K562 (cell line): ENCODE data around the gene CELA1. TPM values are rescaled to one million over a fixed set of nuclear protein-coding genes. Genes with fewer than 3 reads are reported as not detected.
A peak's percentile ranks its signal among the peaks of the same experiment; 100 is the strongest.

ENCODE experiments used
- BMI1 ChIP-seq: fragments of 150-350 bp; IDR thresholded peaks from 2 replicates; pipeline ENCODE4 v1.6.1; 2014; ENCODE audit warnings: low read length
- CBFA2T3 ChIP-seq: fragments of 450-650 bp; IDR thresholded peaks from 2 replicates; pipeline ENCODE4 v1.6.1; 2017
- CBX8 ChIP-seq: fragments of 200-600 bp; sonication (generic); IDR thresholded peaks from 2 replicates; pipeline ENCODE4 v1.6.1; 2012; ENCODE audit warnings: borderline replicate concordance, mixed run types, low read depth, mild to moderate bottlenecking, moderate library complexity, mixed read lengths, low read length, control low read depth, inconsistent platforms; ENCODE audit not compliant: poor library complexity, severe bottlenecking; ENCODE audit errors: extremely low read depth
- CREB3L1 ChIP-seq: fragments of 450-650 bp; IDR thresholded peaks from 2 replicates; pipeline ENCODE4 v1.6.1; 2014; ENCODE audit warnings: low read depth, mild to moderate bottlenecking, moderate library complexity, borderline replicate concordance
- CREB5 ChIP-seq: fragments of 250-450 bp; sonication (Bioruptor Pico); IDR thresholded peaks from 2 replicates; pipeline ENCODE4 v1.5.0; 2020; ENCODE audit warnings: mild to moderate bottlenecking
- EP300 ChIP-seq: IDR thresholded peaks from 2 replicates; pipeline ENCODE4 v1.6.1; 2012; ENCODE audit warnings: low read length, improper control_type of control experiment
- ERF ChIP-seq: fragments of 450-650 bp; formaldehyde crosslinking; IDR thresholded peaks from 2 replicates; pipeline ENCODE4 v1.4.0; 2020; ENCODE audit warnings: mild to moderate bottlenecking, mixed read lengths
- FOXK2 ChIP-seq, 2 experiments: fragments of 450-650 bp; IDR thresholded peaks in 1 of 2; conservative IDR thresholded peaks in 1 of 2; 2 replicates each; pipeline ENCODE4 v1.6.1; 2016; ENCODE audit warnings: low read depth in 2 of 2, mild to moderate bottlenecking in 1 of 2
- HDAC3 ChIP-seq: fragments of 450-650 bp; IDR thresholded peaks from 2 replicates; pipeline ENCODE4 v1.6.1; 2018; ENCODE audit warnings: borderline replicate concordance, mild to moderate bottlenecking, moderate library complexity; ENCODE audit not compliant: partially characterized antibody
- MAFG ChIP-seq: fragments of 450-650 bp; conservative IDR thresholded peaks from 2 replicates; pipeline ENCODE4 v1.6.1; 2016; ENCODE audit warnings: missing genetic modification characterization, missing compliant biosample characterization
- MAZ ChIP-seq, 2 experiments: fragments of 450-650 bp in 1 of 2; sonication (generic) in 1 of 2; formaldehyde crosslinking; IDR thresholded peaks in 1 of 2; conservative IDR thresholded peaks in 1 of 2; 2 replicates each; pipeline versions ENCODE4 v1.4.0 to v1.5.0; 2020; ENCODE audit warnings: mild to moderate bottlenecking in 1 of 2, missing genetic modification reagents in 1 of 2
- MCM5 ChIP-seq: fragments of 450-650 bp; IDR thresholded peaks from 2 replicates; pipeline ENCODE4 v1.6.1; 2016; ENCODE audit warnings: low read depth
- MTA1 ChIP-seq: fragments of 450-650 bp; IDR thresholded peaks from 2 replicates; pipeline ENCODE4 v1.6.1; 2017; ENCODE audit warnings: borderline replicate concordance
- NFIC ChIP-seq: fragments of 450-650 bp; IDR thresholded peaks from 2 replicates; pipeline ENCODE4 v1.6.1; 2017; ENCODE audit warnings: mild to moderate bottlenecking, inconsistent platforms
- RNF2 ChIP-seq: sonication (generic); IDR thresholded peaks from 2 replicates; pipeline ENCODE4 v1.6.1; 2016
- SMARCA4 ChIP-seq: fragments of 450-650 bp; IDR thresholded peaks from 2 replicates; pipeline ENCODE4 v1.6.1; 2016
- SNRNP70 ChIP-seq: fragments of 200-400 bp; formaldehyde crosslinking; optimal IDR thresholded peaks from 2 replicates; pipeline ENCODE3; 2017; ENCODE audit warnings: low read depth, low read length
- SREBF2 ChIP-seq: sonication (generic); formaldehyde crosslinking; IDR thresholded peaks from 2 replicates; pipeline ENCODE4 v1.4.0; 2020; ENCODE audit warnings: mild to moderate bottlenecking, missing genetic modification reagents
- SRSF7 ChIP-seq: fragments of 200-400 bp; formaldehyde crosslinking; optimal IDR thresholded peaks from 2 replicates; pipeline ENCODE3; 2017; ENCODE audit warnings: mild to moderate bottlenecking, low read depth, low read length
- TRIM24 ChIP-seq, 2 experiments: fragments of 450-650 bp; IDR thresholded peaks; 2 replicates each; pipeline ENCODE4 v1.6.1; 2016
- USF2 ChIP-seq: sonication (generic); formaldehyde crosslinking; IDR thresholded peaks from 2 replicates; pipeline ENCODE4 v1.5.0; 2020; ENCODE audit warnings: missing genetic modification reagents
- ZC3H11A ChIP-seq: IDR thresholded peaks from 2 replicates; pipeline ENCODE4 v1.6.1; 2012; ENCODE audit warnings: low read depth, low read length, improper control_type of control experiment
- ZC3H8 ChIP-seq: fragments of 450-650 bp; IDR thresholded peaks from 2 replicates; pipeline ENCODE4 v1.6.1; 2017
- ZEB2 ChIP-seq: fragments of 450-650 bp; IDR thresholded peaks from 2 replicates; pipeline ENCODE4 v1.6.1; 2016
- ZNF121 ChIP-seq: sonication (generic); formaldehyde crosslinking; conservative IDR thresholded peaks from 2 replicates; pipeline ENCODE4 v1.8.0; 2022; ENCODE audit warnings: missing genetic modification reagents
- ZNF140 ChIP-seq: fragments of 250-450 bp; sonication (Bioruptor Pico); IDR thresholded peaks from 2 replicates; pipeline ENCODE4 v1.8.0; 2021; ENCODE audit warnings: moderate library complexity, mild to moderate bottlenecking, inconsistent platforms
- ZNF263 ChIP-seq: sonication (generic); formaldehyde crosslinking; IDR thresholded peaks from 2 replicates; pipeline ENCODE4 v1.8.0; 2022; ENCODE audit warnings: mild to moderate bottlenecking, missing genetic modification reagents, borderline replicate concordance
- ZNF778 ChIP-seq: fragments of 450-650 bp; formaldehyde crosslinking; IDR thresholded peaks from 2 replicates; pipeline ENCODE4 v1.4.0; 2020; ENCODE audit warnings: mild to moderate bottlenecking, moderate library complexity
- polyA plus RNA-seq, 8 experiments: library from polyadenylated mRNA; depleted of rRNA in 4 of 8; stranded (reverse) in 5 of 8; unstranded in 3 of 8; fragments of >200 nt; fragmentation: Nextera tagmentation in 2 of 8; fragmentation: Illumina TruSeq in 1 of 8; extraction: Ambion mirVana in 2 of 8; extraction: Trizol in 1 of 8; gene quantifications; 2 replicates each; pipeline versions ENCODE4 v1.2.1 to v1.2.3, GENCODE V29; 2011 to 2014; ENCODE audit warnings: inconsistent platforms in 1 of 8, missing spikeins in 1 of 8
- total RNA-seq, 7 experiments: library from RNA; depleted of rRNA in 6 of 7; stranded (reverse); fragments of >200 nt in 6 of 7; fragmentation: Illumina TruSeq in 2 of 7; extraction: Trizol in 2 of 7; gene quantifications; 2 replicates each; pipeline versions ENCODE4 v1.2.1 to v1.2.3, GENCODE V29; 2011 to 2021; ENCODE audit warnings: low replicate concordance in 1 of 7

Gene CELA1
- total and polyA plus RNA-seq, 9 of the 15 experiments (the other 6 are each of a cell fraction or from before 2014, with no cell fraction given) = 0.06 to 0.27 (median 0.22) TPM; not detected in 6

- TF ChIP-seq MTA1 (0 out of 2 replicates have a peak, but pooled peaks have one; percentile 21), ZC3H8 (no peak), SREBF2 (CRISPR knock-in tag) (no peak), ERF (CRISPR knock-in tag) (no peak), NFIC (peak; percentile 54), HDAC3 (no peak), MAFG (no peak), CREB5 (CRISPR knock-in tag) (no peak), MAZ (CRISPR knock-in tag; conservative IDR thresholded peaks at IDR 0.05 in 1 of 2, IDR thresholded peaks at IDR 0.05 in 1 of 2) (peak in 1 of 2 experiments; percentile 40; a peak in 1 of 4 replicates), RNF2 (peak; percentile 55; the same call in 1 of the 2 replicates), CBFA2T3 (peak; percentile 91), MCM5 (no peak), ZNF121 (CRISPR knock-in tag) (no peak), ZC3H11A (no peak), SMARCA4 (peak; percentile 89), SRSF7 (no peak), ZNF263 (no peak), SNRNP70 (no peak), CREB3L1 (0 out of 2 replicates have a peak, but pooled peaks have one; percentile 27), CBX8 (no peak), BMI1 (no peak), ZEB2 (peak; percentile 62), ZNF778 (CRISPR knock-in tag) (no peak), EP300 (peak; percentile 76; the same call in 1 of the 2 replicates), USF2 (CRISPR knock-in tag) (no peak), TRIM24 (IDR thresholded peaks at IDR 0.05) (peak in 1 of 2 experiments; percentile 66; a peak in 1 of 4 replicates), FOXK2 (conservative IDR thresholded peaks at IDR 0.05 in 1 of 2, IDR thresholded peaks at IDR 0.05 in 1 of 2; ENCODE audit: low read depth in 2 of 2) (0 out of 4 replicates have a peak, but pooled peaks of 1 of the 2 experiments have one; percentile 16), ZNF140 (CRISPR knock-in tag) (no peak)
These were observed 25.7 kb downstream of the CELA1 start (continued) for GRCh38 chr12:51320695-51321320.
